Hematopoietic multipotent progenitor cell treated with erythropoietin and hydrocortisone succinate and interleukin-3 and kit ligand, for 17 days (in vitro differentiated cells): ENCODE results near the gene PRR36.

Experiments used
- DNase-seq: peaks from one replicate; pipeline ENCODE4 v3.0.0-alpha.2; 2015; ENCODE audit warnings: low spot score

PRR36 gene

GRCh38 chr19:7912697-7913564 is 38.7 kb upstream of the PRR36 start:
- no peak for DNase-seq

- no peak for DNase-seq
Observed at GRCh38 chr19:7912144-7912696, 38.0 kb upstream of the PRR36 start.

- no peak for DNase-seq
Observed at GRCh38 chr19:7911508-7912143, 37.4 kb upstream of the PRR36 start.

GRCh38 chr19:7910321-7911161 is 36.4 kb upstream of the PRR36 start:
- DNase-seq, result no peak

- DNase-seq, result no peak
Observed at GRCh38 chr19:7909471-7910067, 35.4 kb upstream of the PRR36 start.

GRCh38 chr19:7908742-7909461 is 34.7 kb upstream of the PRR36 start:
- no peak for DNase-seq

GRCh38 chr19:7908078-7908699 is 34.0 kb upstream of the PRR36 start:
- DNase-seq, result peak; percentile 60

GRCh38 chr19:7907544-7907943 is 33.4 kb upstream of the PRR36 start:
- DNase-seq, result no peak

GRCh38 chr19:7907122-7907521 is 32.9 kb upstream of the PRR36 start:
- DNase-seq, result no peak

GRCh38 chr19:7905859-7906258 is 31.7 kb upstream of the PRR36 start:
- DNase-seq, result no peak

- no peak for DNase-seq
Observed at GRCh38 chr19:7905268-7905667, 31.1 kb upstream of the PRR36 start.

- no peak for DNase-seq
Observed at GRCh38 chr19:7904074-7905020, 30.2 kb upstream of the PRR36 start.

- DNase-seq, result peak; percentile 100
Observed at GRCh38 chr19:7903244-7904073, 29.3 kb upstream of the PRR36 start, which contains the start of gene MAP2K7. MAP2K7 (plus strand) TSS chr19:7903877; CDS start chr19:7903945, 68 bp downstream.

GRCh38 chr19:7902796-7903243 is 28.6 kb upstream of the PRR36 start:
- no peak for DNase-seq

GRCh38 chr19:7901337-7901736 is 27.1 kb upstream of the PRR36 start:
- no peak for DNase-seq

GRCh38 chr19:7900931-7901330 is 26.7 kb upstream of the PRR36 start:
- DNase-seq, result no peak

GRCh38 chr19:7900401-7900870 is 26.2 kb upstream of the PRR36 start:
- no peak for DNase-seq

GRCh38 chr19:7899751-7900378 is 25.7 kb upstream of the PRR36 start:
- DNase-seq, result no peak
